ENCODE results near the gene KLF13. TPM values are rescaled to one million over a fixed set of nuclear protein-coding genes. Genes with fewer than 3 reads are reported as not detected.

KLF13 gene
- total RNA-seq, 1 donor from 2014 or later: 31.0 TPM

DNA sequence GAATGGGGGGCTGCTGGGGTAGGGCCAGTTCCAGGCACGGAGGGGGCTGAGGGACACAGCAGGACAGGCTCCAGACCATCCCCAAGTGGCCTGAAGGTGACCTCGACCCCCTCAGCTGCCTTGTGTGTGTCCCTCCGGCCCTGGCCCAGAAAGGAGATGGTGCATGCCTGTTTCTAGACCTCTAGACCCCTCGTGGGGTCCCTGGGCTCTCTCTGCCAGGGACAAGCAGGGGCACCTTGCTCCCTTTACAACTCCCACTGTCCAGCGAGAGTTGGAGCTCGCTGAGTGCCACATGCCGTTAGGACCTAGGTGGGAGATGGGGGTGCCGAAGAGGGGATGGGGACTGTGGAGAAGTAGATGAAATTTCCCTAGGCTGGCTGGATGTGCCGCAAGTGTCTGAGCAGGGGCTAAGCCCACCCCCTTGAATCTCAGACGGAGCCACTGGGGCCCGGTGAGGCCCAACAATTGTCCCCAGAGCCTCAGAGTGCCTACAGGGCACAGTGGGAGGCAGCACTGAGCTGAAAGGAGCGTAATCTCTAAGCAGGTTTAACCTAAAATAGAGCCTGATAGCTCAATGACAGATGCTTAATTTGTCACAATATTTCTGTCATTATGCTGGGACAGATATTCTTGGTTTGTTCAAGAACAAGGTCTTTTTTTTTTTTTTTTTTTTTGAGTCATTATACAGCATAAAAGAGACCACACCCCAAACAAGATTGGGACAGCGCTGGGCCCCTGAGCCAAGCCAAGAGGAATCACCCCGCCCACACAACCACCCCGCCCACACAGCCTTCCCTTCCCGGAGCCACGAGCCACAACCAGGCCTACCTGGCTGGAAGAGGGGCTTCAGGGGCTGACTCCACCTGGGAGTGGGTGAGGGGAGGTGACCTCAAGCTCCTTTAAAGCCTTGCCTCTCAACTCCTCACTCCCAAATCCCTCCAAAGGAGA lies 23.6 kb upstream of the KLF13 start:
- peaks cover 45% of the 10 kb centered on the region for H3K27me3 Mint-ChIP-seq (ENCODE audit: low read depth, unreplicated experiment)
- H3K4me1 ChIP-seq (ENCODE audit: insufficient read depth, low read length): peaks cover 4% of the 10 kb centered on the region
- no peak overlapping the region for H3K27ac ChIP-seq (ENCODE audit: low read depth, low read length)
- H3K9me3 Mint-ChIP-seq (ENCODE audit: unreplicated experiment): no peaks in the 10 kb centered on the region
- no peaks in the 10 kb centered on the region for H3K36me3 ChIP-seq (ENCODE audit: insufficient read depth, low read length)
- H4K20me1 ChIP-seq (ENCODE audit: insufficient read depth, low read length): no peaks in the 10 kb centered on the region
- DNase-seq (ENCODE audit: low read depth) (no peak), FAIRE-seq (no peak)
- H2AFZ ChIP-seq (ENCODE audit: low read depth, low read length): no peak overlapping the region
- H3K9me3 ChIP-seq (ENCODE audit: insufficient read depth, low read depth, low read length): no peaks in the 10 kb centered on the region
- TF ChIP-seq, protein P1, sequence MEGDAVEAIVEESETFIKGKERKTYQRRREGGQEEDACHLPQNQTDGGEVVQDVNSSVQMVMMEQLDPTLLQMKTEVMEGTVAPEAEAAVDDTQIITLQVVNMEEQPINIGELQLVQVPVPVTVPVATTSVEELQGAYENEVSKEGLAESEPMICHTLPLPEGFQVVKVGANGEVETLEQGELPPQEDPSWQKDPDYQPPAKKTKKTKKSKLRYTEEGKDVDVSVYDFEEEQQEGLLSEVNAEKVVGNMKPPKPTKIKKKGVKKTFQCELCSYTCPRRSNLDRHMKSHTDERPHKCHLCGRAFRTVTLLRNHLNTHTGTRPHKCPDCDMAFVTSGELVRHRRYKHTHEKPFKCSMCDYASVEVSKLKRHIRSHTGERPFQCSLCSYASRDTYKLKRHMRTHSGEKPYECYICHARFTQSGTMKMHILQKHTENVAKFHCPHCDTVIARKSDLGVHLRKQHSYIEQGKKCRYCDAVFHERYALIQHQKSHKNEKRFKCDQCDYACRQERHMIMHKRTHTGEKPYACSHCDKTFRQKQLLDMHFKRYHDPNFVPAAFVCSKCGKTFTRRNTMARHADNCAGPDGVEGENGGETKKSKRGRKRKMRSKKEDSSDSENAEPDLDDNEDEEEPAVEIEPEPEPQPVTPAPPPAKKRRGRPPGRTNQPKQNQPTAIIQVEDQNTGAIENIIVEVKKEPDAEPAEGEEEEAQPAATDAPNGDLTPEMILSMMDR (IDR thresholded peaks at IDR 0.05; ENCODE audit: insufficient read depth, low read depth, low read length): no peak
- TF ChIP-seq EZH2 (IDR thresholded peaks at IDR 0.05; ENCODE audit: insufficient read depth, low read length): no peak
- peaks cover 3% of the 10 kb centered on the region for H3K27me3 ChIP-seq (ENCODE audit: insufficient read depth, low read length)
- H3K4me3 ChIP-seq (ENCODE audit: insufficient read depth, low read depth, low read length): no peak overlapping the region
- no peak overlapping the region for H3K4me3 Mint-ChIP-seq (ENCODE audit: unreplicated experiment)
- no peak overlapping the region for H3K9ac ChIP-seq (ENCODE audit: low read length)
- H3K4me2 ChIP-seq (ENCODE audit: low read length): no peak overlapping the region
- no peak overlapping the region for H3K27ac Mint-ChIP-seq (ENCODE audit: unreplicated experiment)
- H3K4me1 Mint-ChIP-seq (ENCODE audit: low read depth, unreplicated experiment): no peaks in the 10 kb centered on the region
- no peaks in the 10 kb centered on the region for H3K79me2 ChIP-seq (ENCODE audit: insufficient read depth, low read length)
- peaks cover 1% of the 10 kb centered on the region for H3K36me3 Mint-ChIP-seq (ENCODE audit: low read depth, unreplicated experiment)

DNA sequence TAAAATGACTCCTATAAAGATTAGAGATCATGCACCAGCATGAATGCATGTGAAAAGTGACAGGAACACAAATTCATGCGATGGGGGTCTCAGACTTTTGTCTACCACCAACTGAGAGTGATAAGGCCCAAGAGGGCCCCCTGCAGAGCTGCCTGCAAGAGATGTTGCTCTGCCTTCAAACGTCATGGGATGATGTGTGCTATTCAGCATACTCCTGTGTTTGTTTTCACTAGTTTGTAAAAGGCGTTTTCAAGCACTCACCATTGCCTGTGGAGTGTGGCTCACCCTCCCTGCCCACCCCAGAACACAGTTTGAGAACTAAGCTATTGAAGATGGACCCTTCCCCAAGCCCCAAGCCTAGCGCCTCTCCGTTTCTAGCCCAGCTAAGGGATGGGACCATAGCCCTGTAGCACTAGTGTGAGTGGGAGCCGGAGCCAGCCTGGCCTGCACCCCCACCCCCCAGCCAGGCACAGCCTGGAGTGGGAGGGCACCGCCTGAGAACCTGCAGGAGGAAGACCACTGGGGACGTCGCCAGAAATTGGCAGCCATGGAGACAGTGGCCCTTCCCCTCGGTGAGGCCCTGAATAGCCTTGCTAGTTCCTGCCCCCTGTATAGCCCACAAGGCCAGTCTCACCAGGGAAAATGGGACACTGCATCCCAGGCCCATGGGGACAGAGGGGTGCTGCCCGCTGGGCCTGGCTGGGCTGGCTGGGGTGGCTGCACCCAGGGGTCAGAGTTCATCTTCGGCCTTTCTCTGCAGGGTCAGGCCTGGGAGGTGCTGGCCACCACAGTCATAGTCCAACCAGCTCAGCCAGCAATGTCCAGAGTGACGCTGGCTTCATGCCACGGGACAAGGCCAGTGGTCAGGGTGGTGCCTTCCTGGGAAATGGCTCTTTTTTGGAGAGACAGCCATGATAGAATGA lies 22.6 kb upstream of the KLF13 start:
- Histone ChIP-seq H3K36me3 (ENCODE audit: insufficient read depth, low read length) (no peaks in the 10 kb centered on the region), H4K20me1 (ENCODE audit: insufficient read depth, low read length) (no peaks in the 10 kb centered on the region), H3K79me2 (ENCODE audit: insufficient read depth, low read length) (no peaks in the 10 kb centered on the region), H3K27ac (ENCODE audit: low read depth, low read length) (no peak overlapping the region), H3K4me1 (ENCODE audit: insufficient read depth, low read length) (peaks cover 4% of the 10 kb centered on the region), H3K4me3 (ENCODE audit: insufficient read depth, low read depth, low read length) (no peak overlapping the region), H3K9ac (ENCODE audit: low read length) (no peak overlapping the region), H3K9me3 (ENCODE audit: insufficient read depth, low read depth, low read length) (no peaks in the 10 kb centered on the region), H3K27me3 (ENCODE audit: insufficient read depth, low read length) (peaks cover 3% of the 10 kb centered on the region), H2AFZ (ENCODE audit: low read depth, low read length) (no peak overlapping the region), H3K4me2 (ENCODE audit: low read length) (no peak overlapping the region)
- Mint-ChIP-seq H3K27ac (ENCODE audit: unreplicated experiment) (no peak overlapping the region), H3K36me3 (ENCODE audit: low read depth, unreplicated experiment) (no peaks in the 10 kb centered on the region), H3K9me3 (ENCODE audit: unreplicated experiment) (no peaks in the 10 kb centered on the region), H3K4me1 (ENCODE audit: low read depth, unreplicated experiment) (no peaks in the 10 kb centered on the region), H3K4me3 (ENCODE audit: unreplicated experiment) (no peak overlapping the region), H3K27me3 (ENCODE audit: low read depth, unreplicated experiment) (peaks cover 51% of the 10 kb centered on the region)
- TF ChIP-seq, protein P1 (IDR thresholded peaks at IDR 0.05; ENCODE audit: insufficient read depth, low read depth, low read length): no peak
- TF ChIP-seq EZH2 (IDR thresholded peaks at IDR 0.05; ENCODE audit: insufficient read depth, low read length): no peak
- FAIRE-seq (no peak), DNase-seq (ENCODE audit: low read depth) (no peak)

Data from astrocyte (in vitro differentiated cells and primary cell).